Mesothelial cell of epicardium (in vitro differentiated cells): ENCODE data around the gene GNAO1. TPM values are rescaled to one million over a fixed set of nuclear protein-coding genes. Genes with fewer than 3 reads are reported as not detected.

Source experiments
- DNase-seq, 2 experiments: peaks; one replicate each; pipeline ENCODE4 v3.0.0; 2021; ENCODE audit warnings: low spot score in 2 of 2; ENCODE audit not compliant: unreplicated experiment in 2 of 2
- H3K27ac Mint-ChIP-seq: 2 replicates; pipeline ENCODE4 v1.8.0; 2021; ENCODE audit warnings: mixed read lengths
- H3K27me3 Mint-ChIP-seq: 2 replicates; pipeline ENCODE4 v1.8.0; 2021; ENCODE audit warnings: low read depth, mixed read lengths
- H3K36me3 Mint-ChIP-seq: 2 replicates; pipeline ENCODE4 v1.8.0; 2021; ENCODE audit warnings: mixed read lengths
- H3K4me1 Mint-ChIP-seq: 2 replicates; pipeline ENCODE4 v1.8.0; 2021; ENCODE audit warnings: mixed read lengths
- H3K4me3 Mint-ChIP-seq: 2 replicates; pipeline ENCODE4 v1.8.0; 2021; ENCODE audit warnings: mild to moderate bottlenecking, moderate library complexity, mixed read lengths
- H3K9me3 Mint-ChIP-seq: 2 replicates; pipeline ENCODE4 v1.8.0; 2021; ENCODE audit warnings: mixed read lengths
- total RNA-seq: library from RNA; stranded (reverse); gene quantifications from 3 replicates; pipeline ENCODE4 v1.2.1, GENCODE V29; 2021
- TF ChIP-seq, protein P1 (sequence below): fragments of 200-600 bp; sonication (generic); IDR thresholded peaks from one replicate; pipeline ENCODE4 v1.5.0; 2021; ENCODE audit warnings: antibody characterized with exemption; ENCODE audit not compliant: unreplicated experiment

GNAO1 gene
- total RNA-seq, 1 donor from 2014 or later: 3.3 TPM

DNA sequence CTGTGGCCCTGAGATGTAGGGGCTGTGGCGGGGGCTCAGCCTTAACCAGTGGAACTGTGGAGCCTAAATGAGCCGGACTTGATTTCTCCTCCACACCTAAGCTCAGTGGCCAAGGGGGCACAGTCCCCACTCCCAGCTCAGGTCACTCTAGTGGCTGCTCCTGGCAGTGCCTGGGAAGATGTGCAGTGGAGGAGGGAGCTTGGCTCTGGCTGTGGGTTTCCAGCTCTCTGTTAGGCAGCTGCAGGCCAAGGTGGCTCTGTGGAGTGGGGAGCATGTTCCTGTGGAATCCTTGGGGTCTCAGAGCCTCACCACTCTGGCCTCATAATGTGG is 157.8 kb downstream of the GNAO1 start:
- H3K4me1 Mint-ChIP-seq: peaks cover 9% of the 10 kb centered on the region
- no peak overlapping the region for H3K27ac Mint-ChIP-seq
- no peak for DNase-seq

DNA sequence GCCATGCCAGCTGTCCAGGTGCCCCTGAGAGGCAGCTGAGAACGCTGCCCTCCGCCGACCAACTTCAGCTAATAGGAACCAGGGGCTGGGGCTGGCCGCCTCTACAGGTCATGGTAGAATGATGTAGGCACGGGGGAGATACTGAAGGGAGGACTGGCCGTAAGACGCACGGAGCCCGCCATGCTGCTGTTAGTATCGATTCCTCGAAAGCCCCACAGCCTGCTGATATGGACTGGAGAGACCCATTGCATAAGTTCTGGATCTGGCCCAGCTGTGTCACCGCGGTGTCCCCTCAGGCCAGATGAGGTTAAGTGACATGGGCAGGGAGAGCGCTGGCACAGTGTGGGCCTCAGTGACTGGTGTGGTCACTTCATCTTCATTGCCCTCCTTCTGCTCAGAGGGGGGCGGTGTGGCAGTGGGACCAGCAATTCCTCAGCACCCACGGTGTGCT is 158.4 kb downstream of the GNAO1 start:
- TF ChIP-seq, protein P1, sequence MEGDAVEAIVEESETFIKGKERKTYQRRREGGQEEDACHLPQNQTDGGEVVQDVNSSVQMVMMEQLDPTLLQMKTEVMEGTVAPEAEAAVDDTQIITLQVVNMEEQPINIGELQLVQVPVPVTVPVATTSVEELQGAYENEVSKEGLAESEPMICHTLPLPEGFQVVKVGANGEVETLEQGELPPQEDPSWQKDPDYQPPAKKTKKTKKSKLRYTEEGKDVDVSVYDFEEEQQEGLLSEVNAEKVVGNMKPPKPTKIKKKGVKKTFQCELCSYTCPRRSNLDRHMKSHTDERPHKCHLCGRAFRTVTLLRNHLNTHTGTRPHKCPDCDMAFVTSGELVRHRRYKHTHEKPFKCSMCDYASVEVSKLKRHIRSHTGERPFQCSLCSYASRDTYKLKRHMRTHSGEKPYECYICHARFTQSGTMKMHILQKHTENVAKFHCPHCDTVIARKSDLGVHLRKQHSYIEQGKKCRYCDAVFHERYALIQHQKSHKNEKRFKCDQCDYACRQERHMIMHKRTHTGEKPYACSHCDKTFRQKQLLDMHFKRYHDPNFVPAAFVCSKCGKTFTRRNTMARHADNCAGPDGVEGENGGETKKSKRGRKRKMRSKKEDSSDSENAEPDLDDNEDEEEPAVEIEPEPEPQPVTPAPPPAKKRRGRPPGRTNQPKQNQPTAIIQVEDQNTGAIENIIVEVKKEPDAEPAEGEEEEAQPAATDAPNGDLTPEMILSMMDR: no peak
- Mint-ChIP-seq H3K27ac (no peak overlapping the region), H3K9me3 (no peaks in the 10 kb centered on the region), H3K36me3 (no peaks in the 10 kb centered on the region), H3K4me1 (peaks cover 2% of the 10 kb centered on the region), H3K27me3 (no peaks in the 10 kb centered on the region), H3K4me3 (no peak overlapping the region)
- DNase-seq: no peak

More for the DNA sequence above, 157.8 kb downstream of the GNAO1 start:
- no peaks in the 10 kb centered on the region for H3K9me3 Mint-ChIP-seq
- no peaks in the 10 kb centered on the region for H3K27me3 Mint-ChIP-seq
- H3K4me3 Mint-ChIP-seq: no peak overlapping the region
- no peaks in the 10 kb centered on the region for H3K36me3 Mint-ChIP-seq
- TF ChIP-seq, protein P1: no peak

DNA sequence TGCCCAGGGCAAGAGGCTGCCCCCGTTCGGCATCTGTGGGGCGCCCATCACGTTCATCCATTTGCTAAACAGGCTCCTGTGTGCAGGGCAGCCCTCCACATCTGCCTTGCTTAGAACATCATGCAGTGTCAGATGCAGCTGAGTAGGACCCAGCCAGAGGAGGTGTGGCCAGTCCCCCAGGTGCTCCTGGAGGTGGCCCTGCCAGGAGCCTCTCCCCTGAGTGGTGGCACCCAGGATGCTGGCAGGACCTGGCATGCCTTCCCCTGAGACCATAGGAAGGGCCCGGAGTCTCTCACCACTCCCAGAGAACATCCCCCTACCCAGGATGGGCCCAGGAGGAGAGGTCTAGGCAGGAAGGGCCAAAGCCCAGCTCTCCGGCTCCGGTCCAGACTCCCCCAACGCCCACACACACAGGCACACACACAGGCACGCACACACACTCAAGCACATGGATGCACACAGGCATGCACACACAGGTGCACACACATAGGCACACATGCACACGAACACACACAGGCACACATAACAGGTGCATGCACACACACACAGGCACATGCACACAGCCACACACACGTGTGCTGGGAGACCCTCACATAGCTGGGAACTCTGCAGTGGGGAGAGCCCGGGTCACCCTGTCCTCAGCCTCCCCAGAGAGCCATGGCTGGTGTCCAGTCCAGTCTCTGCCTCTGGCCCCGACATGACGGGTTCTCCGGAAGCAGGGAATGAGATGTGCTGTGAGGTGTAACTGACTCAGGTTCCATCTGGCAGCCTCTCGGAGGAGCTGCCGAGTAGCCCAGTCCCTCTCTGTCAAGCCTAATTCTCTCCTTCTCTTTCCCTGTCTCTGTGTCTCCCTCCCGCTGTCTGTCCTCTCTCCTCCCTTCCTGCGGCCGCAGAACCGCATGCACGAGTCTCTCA is 159.5 kb downstream of the GNAO1 start:
- H3K4me1 Mint-ChIP-seq: peaks cover 4% of the 10 kb centered on the region
- no peak overlapping the region for H3K4me3 Mint-ChIP-seq
- DNase-seq: peak in 1 of 2 experiments; percentile 12
- TF ChIP-seq, protein P1: no peak
- no peaks in the 10 kb centered on the region for H3K9me3 Mint-ChIP-seq
- H3K27me3 Mint-ChIP-seq: no peaks in the 10 kb centered on the region
- no peaks in the 10 kb centered on the region for H3K36me3 Mint-ChIP-seq
- H3K27ac Mint-ChIP-seq: no peak overlapping the region

DNA sequence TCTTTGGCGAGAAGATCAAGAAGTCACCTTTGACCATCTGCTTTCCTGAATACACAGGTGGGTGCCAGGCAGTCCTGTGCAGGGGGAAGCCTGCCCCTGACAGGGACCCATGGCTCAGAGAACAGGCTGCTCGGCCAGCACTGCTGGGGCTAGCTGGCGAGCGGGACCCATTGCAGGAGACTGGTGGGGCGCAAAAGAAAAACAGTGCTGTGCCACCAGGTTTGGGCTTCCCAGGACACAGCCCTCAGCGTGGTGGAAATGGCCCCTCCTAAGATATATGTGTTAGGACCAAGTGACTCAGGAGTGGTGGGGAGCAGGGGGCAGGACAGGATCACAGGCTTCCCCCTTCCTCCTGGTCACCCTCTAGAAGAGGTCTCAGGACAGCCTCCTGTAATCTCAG is 160.2 kb downstream of the GNAO1 start:
- Mint-ChIP-seq H3K36me3 (no peaks in the 10 kb centered on the region), H3K9me3 (no peaks in the 10 kb centered on the region), H3K4me1 (peaks cover 11% of the 10 kb centered on the region), H3K4me3 (no peak overlapping the region), H3K27ac (no peak overlapping the region), H3K27me3 (no peaks in the 10 kb centered on the region)
- TF ChIP-seq, protein P1: no peak
- DNase-seq: peak in 1 of 2 experiments; percentile 13

DNA sequence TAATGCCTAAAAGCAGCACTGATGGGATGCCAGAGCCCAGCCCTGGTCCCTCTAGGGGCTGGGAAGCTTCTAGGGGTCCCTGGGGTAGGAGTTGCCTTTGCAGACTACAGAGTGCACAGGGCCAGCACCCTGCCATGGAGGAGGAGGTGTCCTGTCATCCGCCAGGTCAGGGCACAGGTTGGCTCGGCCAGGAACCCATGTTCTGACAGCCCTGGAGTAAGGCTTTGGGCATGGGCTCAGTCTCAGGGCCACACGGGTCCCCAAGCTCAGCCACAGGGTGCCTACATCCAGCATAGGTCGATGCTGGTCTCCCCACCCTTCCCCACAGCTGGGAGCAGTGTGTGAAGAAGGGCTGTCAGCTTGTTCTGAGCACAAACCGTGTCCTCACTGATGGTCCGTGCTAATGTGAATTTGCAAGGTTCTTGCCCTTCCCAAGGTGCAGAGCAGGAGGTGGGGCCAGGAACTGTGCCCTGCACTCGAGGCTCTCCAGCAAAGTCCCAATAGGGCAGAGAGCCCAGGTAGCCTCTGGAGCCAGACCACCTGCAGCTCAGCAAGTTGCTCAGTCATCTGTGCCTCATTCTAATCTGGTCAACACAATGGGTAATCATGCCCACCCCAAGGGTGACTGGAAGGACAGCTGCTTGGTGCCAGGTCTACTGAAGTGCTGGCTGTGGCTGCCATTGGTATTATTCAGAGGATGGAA is 161.2 kb downstream of the GNAO1 start:
- Mint-ChIP-seq H3K9me3 (no peaks in the 10 kb centered on the region), H3K4me3 (no peak overlapping the region), H3K36me3 (no peaks in the 10 kb centered on the region), H3K27me3 (no peaks in the 10 kb centered on the region), H3K27ac (no peak overlapping the region), H3K4me1 (peaks cover 20% of the 10 kb centered on the region)
- peak in 1 of 2 experiments; percentile 6 for DNase-seq
- TF ChIP-seq, protein P1: no peak
